Adrenal gland (tissue), 12 donors: ENCODE measurements around the gene GHSR. TPM values are rescaled to one million over a fixed set of nuclear protein-coding genes. Genes with fewer than 3 reads are reported as not detected.

Experiments used
- DNase-seq, 7 donors: peaks; one replicate each; pipeline ENCODE4 v3.0.0-alpha.2; 2019 to 2020
- H3K27ac ChIP-seq, 5 donors: fragments of 200-600 bp; sonication (generic) in 4 of 5; 1 replicate in 3 of 5; 2 replicates in 2 of 5; pipeline versions ENCODE4 v1.5.1 to v1.8.0; 2016 to 2020; ENCODE audit warnings: mild to moderate bottlenecking in 1 of 5
- H3K27me3 ChIP-seq: fragments of 200-600 bp; 2 replicates; pipeline ENCODE4 v1.8.0; 2021
- H3K36me3 ChIP-seq, 2 donors: fragments of 200-600 bp; replicated peaks in 1 of 2; 1 replicate in 1 of 2; 2 replicates in 1 of 2; pipeline versions ENCODE4 v1.5.1 to v1.8.0; 2018 to 2022
- H3K4me1 ChIP-seq, 2 donors: fragments of 200-600 bp; replicated peaks in 1 of 2; 1 replicate in 1 of 2; 2 replicates in 1 of 2; pipeline versions ENCODE4 v1.5.1 to v1.8.0; 2018 to 2021
- H3K4me3 ChIP-seq, 4 donors: fragments of 200-600 bp; sonication (generic) in 3 of 4; one replicate each; pipeline ENCODE4 v1.5.1; 2016 to 2018
- H3K9me3 ChIP-seq, 3 donors: fragments of 200-600 bp; sonication (generic) in 1 of 3; replicated peaks in 1 of 3; 1 replicate in 2 of 3; 2 replicates in 1 of 3; pipeline versions ENCODE4 v1.5.1 to v1.8.0; 2016 to 2021
- POLR2A ChIP-seq, 2 donors: fragments of 450-650 bp; IDR thresholded peaks; one replicate each; pipeline ENCODE4 v1.6.1; 2017; ENCODE audit warnings: antibody characterized with exemption in 2 of 2, mild to moderate bottlenecking in 2 of 2, moderate library complexity in 1 of 2
- WGBS, 4 donors: extraction: QIAGEN DNeasy Blood & Tissue Kit in 2 of 4; methylation state at CpG; one replicate each; pipeline versions ENCODE4 v1.1.5 to v1.1.7; 2013 to 2017; 5-methylcytosine and 5-hydroxymethylcytosine counted together
- intact Hi-C, 2 donors: fragments of 100-400 bp; cut with DNase I; formaldehyde crosslinking; loops; one replicate each; pipeline versions ENCODE4 v1.14.1 to v1.15.0; 2022 to 2023
- polyA plus RNA-seq, 3 donors: library from polyadenylated mRNA; stranded (reverse); fragments of 200-250 nt in 2 of 3; fragments of 350-450 nt in 1 of 3; fragmentation: Illumina TruSeq in 1 of 3; extraction: RNeasy Lipid Tissue Mini Kit (QIAGEN cat#74804) in 1 of 3; gene quantifications; one replicate each; pipeline ENCODE4 v1.2.3, GENCODE V29; 2013 to 2014
- total RNA-seq, 9 donors: library from RNA; depleted of rRNA in 4 of 9; stranded (reverse); fragments of >200 nt in 4 of 9; fragments of 120-200 nt in 1 of 9; fragmentation: NEBNext Ultra II Directional in 1 of 9; extraction: Animal tissue kit (Norgen Biotek cat#: 25700) in 1 of 9; gene quantifications; one replicate each; pipeline versions ENCODE4 v1.1.0 to v1.2.4, GENCODE V29; 2013 to 2023
- TF ChIP-seq, protein P1 (sequence below), 6 experiments: fragments of 450-650 bp in 4 of 6; fragments of 200-600 bp in 2 of 6; sonication (generic) in 1 of 6; IDR thresholded peaks; 1 replicate in 5 of 6; 2 replicates in 1 of 6; pipeline versions ENCODE4 v1.5.1 to v1.8.0; 2016 to 2021; ENCODE audit warnings: antibody characterized with exemption in 6 of 6, mild to moderate bottlenecking in 2 of 6, moderate library complexity in 1 of 6
- donor health status: healthy with polysubstance abuse.
- donor health status: Bipolar disorder and iron deficiency.
- donor health status: DM: yes; HTN: yes; CAD: no.
- donor health status: DM: no; HTN: no; CAD: no.
- donor health status: DM: no; HTN: no; CAD: no.
- donor health status: DM: yes; HTN: yes; CAD: no.

The GHSR gene
- total and polyA plus RNA-seq, 12 donors, result 0.24 to 1.8 (median 0.31) TPM; not detected in 8

GRCh38 chr3:172461530-172462138, 13.4 kb upstream of the GHSR start:
- TF ChIP-seq, protein P1, sequence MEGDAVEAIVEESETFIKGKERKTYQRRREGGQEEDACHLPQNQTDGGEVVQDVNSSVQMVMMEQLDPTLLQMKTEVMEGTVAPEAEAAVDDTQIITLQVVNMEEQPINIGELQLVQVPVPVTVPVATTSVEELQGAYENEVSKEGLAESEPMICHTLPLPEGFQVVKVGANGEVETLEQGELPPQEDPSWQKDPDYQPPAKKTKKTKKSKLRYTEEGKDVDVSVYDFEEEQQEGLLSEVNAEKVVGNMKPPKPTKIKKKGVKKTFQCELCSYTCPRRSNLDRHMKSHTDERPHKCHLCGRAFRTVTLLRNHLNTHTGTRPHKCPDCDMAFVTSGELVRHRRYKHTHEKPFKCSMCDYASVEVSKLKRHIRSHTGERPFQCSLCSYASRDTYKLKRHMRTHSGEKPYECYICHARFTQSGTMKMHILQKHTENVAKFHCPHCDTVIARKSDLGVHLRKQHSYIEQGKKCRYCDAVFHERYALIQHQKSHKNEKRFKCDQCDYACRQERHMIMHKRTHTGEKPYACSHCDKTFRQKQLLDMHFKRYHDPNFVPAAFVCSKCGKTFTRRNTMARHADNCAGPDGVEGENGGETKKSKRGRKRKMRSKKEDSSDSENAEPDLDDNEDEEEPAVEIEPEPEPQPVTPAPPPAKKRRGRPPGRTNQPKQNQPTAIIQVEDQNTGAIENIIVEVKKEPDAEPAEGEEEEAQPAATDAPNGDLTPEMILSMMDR (IDR thresholded peaks at IDR 0.05), result peak; percentile 65 to 95 (median 84)
- no peak for TF ChIP-seq POLR2A (IDR thresholded peaks at IDR 0.05)
- H3K27me3 ChIP-seq, result no peaks in the 10 kb centered on the region
- DNase-seq, result no peak
- H3K27ac ChIP-seq, result no peak overlapping the region
- no peaks in the 10 kb centered on the region for H3K36me3 ChIP-seq
- WGBS, 4 donors, result 28 to 37% (median 31%) methylated on average over 5 of the region's 5 CpGs
- H3K4me3 ChIP-seq, result no peak overlapping the region
- intact Hi-C loops, result loop anchor here in 1 of 2 donors (10.0 kb wide), 1 partner anchor 107 kb away; no protein-coding TSS in a partner anchor
- no peaks in the 10 kb centered on the region for H3K4me1 ChIP-seq
- no peaks in the 10 kb centered on the region for H3K9me3 ChIP-seq

- Histone ChIP-seq H3K27me3 (peaks cover 8% of the 10 kb centered on the region), H3K9me3 (no peaks in the 10 kb centered on the region), H3K27ac (no peak overlapping the region), H3K4me1 (no peaks in the 10 kb centered on the region), H3K36me3 (no peaks in the 10 kb centered on the region), H3K4me3 (no peak overlapping the region)
- WGBS, 4 donors, result 75 to 90% (median 84%) methylated on average over 3 of the region's 3 CpGs
- intact Hi-C loops, result no loop called here
- DNase-seq, result no peak
- TF ChIP-seq, protein P1 (IDR thresholded peaks at IDR 0.05), result no peak
- TF ChIP-seq POLR2A (IDR thresholded peaks at IDR 0.05), result no peak
These were observed 8.1 kb upstream of the GHSR start for GRCh38 chr3:172456404-172456803.

GRCh38 chr3:172454180-172454579, 5.9 kb upstream of the GHSR start:
- Histone ChIP-seq H3K4me3 (no peak overlapping the region), H3K27ac (no peak overlapping the region), H3K27me3 (peaks cover 29% of the 10 kb centered on the region), H3K36me3 (no peaks in the 10 kb centered on the region), H3K9me3 (no peaks in the 10 kb centered on the region), H3K4me1 (peaks cover 0 to 8% of the 10 kb centered on the region in 2 donors)
- intact Hi-C loops, result no loop called here
- TF ChIP-seq, protein P1 (IDR thresholded peaks at IDR 0.05), result no peak
- no peak for TF ChIP-seq POLR2A (IDR thresholded peaks at IDR 0.05)
- DNase-seq, result no peak

GRCh38 chr3:172449466-172450149, 1.4 kb upstream of the GHSR start:
- Histone ChIP-seq H3K36me3 (no peaks in the 10 kb centered on the region), H3K9me3 (no peaks in the 10 kb centered on the region), H3K4me3 (no peak overlapping the region), H3K27ac (no peak overlapping the region), H3K4me1 (peaks cover 0 to 16% of the 10 kb centered on the region in 2 donors), H3K27me3 (peaks cover 57% of the 10 kb centered on the region)
- 4 to 9% (median 5%) methylated on average over 19 to 34 of the region's 34 CpGs for WGBS, 4 donors
- no peak for TF ChIP-seq POLR2A (IDR thresholded peaks at IDR 0.05)
- TF ChIP-seq, protein P1 (IDR thresholded peaks at IDR 0.05), result no peak
- DNase-seq, result peak; percentile 45 to 63 (median 50)
- intact Hi-C loops, result no loop called here
